H1 (cell line): ENCODE results near the gene MB. TPM values are rescaled to one million over a fixed set of nuclear protein-coding genes. Genes with fewer than 3 reads are reported as not detected.

ENCODE experiments used
- CTCF ChIA-PET: fragments of 300-600 bp; sonication (Branson Sonifier 250); formaldehyde crosslinking; loops from one replicate; lab custom pipeline; 2021; ENCODE audit not compliant: partially characterized antibody; lab: Charles Lee
- POLR2A ChIA-PET: fragments of 300-600 bp; sonication (Branson Sonifier 250); formaldehyde crosslinking; loops from one replicate; lab custom pipeline; 2021; ENCODE audit warnings: inconsistent platforms; ENCODE audit not compliant: partially characterized antibody; lab: Charles Lee
- DNase-seq, 2 experiments: peaks; one replicate each; pipeline versions ENCODE4 v3.0.0 to v3.0.0-alpha.2; 2010 to 2022; ENCODE audit warnings: low spot score in 2 of 2, low read depth in 1 of 2, mixed read lengths in 1 of 2
- FAIRE-seq: peaks from 2 replicates; lab custom pipeline; 2011; peaks lifted over from hg19 to GRCh38; lab: Jason Lieb, UNC
- H2AFZ ChIP-seq: 2 replicates; pipeline ENCODE4 v1.8.1; 2012; ENCODE audit warnings: low read length, inconsistent platforms
- H2AK5ac ChIP-seq: 2 replicates; pipeline ENCODE4 v1.6.1; 2013; ENCODE audit warnings: low read depth, low read length
- H2BK120ac ChIP-seq: replicated peaks from 2 replicates; pipeline ENCODE3; 2013; ENCODE audit warnings: low read depth, low read length, inconsistent platforms
- H2BK12ac ChIP-seq: 2 replicates; pipeline ENCODE4 v1.6.1; 2013; ENCODE audit warnings: low read depth, low read length
- H2BK15ac ChIP-seq: 2 replicates; pipeline ENCODE4 v1.6.1; 2013; ENCODE audit warnings: low read length
- H2BK20ac ChIP-seq: 2 replicates; pipeline ENCODE4 v1.6.1; 2013; ENCODE audit warnings: low read length
- H2BK5ac ChIP-seq: 2 replicates; pipeline ENCODE4 v1.6.1; 2013; ENCODE audit warnings: low read depth, low read length
- H3K14ac ChIP-seq: 2 replicates; pipeline ENCODE4 v1.6.1; 2013; ENCODE audit warnings: inconsistent platforms; ENCODE audit not compliant: insufficient read length
- H3K18ac ChIP-seq: 2 replicates; pipeline ENCODE4 v1.6.1; 2013; ENCODE audit warnings: low read length; ENCODE audit errors: extremely low read depth
- H3K23ac ChIP-seq: 2 replicates; pipeline ENCODE4 v1.6.1; 2013; ENCODE audit warnings: inconsistent platforms; ENCODE audit not compliant: insufficient read length
- H3K23me2 ChIP-seq: 2 replicates; pipeline ENCODE4 v1.6.1; 2013; ENCODE audit warnings: low read depth, low read length
- H3K27ac ChIP-seq: 2 replicates; pipeline ENCODE4 v1.6.1; 2011; ENCODE audit warnings: low read depth, low read length, inconsistent platforms
- H3K27me3 ChIP-seq, 4 experiments: replicated peaks in 1 of 4; 1 replicate in 1 of 4; 2 replicates in 3 of 4; pipeline versions ENCODE4 v1.6.1 to v1.8.1; 2011 to 2013; ENCODE audit warnings: low read length in 3 of 4, mild to moderate bottlenecking in 3 of 4, inconsistent platforms in 2 of 4, mixed read lengths in 2 of 4, moderate library complexity in 1 of 4; ENCODE audit not compliant: control insufficient read depth in 3 of 4, insufficient read depth in 3 of 4; ENCODE audit errors: extremely low read depth in 1 of 4
- H3K36me3 ChIP-seq, 4 experiments: 2 replicates each; pipeline versions ENCODE4 v1.6.1 to v1.8.1; 2011 to 2013; ENCODE audit warnings: mild to moderate bottlenecking in 4 of 4, low read length in 3 of 4, moderate library complexity in 2 of 4, control low read depth in 1 of 4, inconsistent platforms in 1 of 4; ENCODE audit not compliant: insufficient read depth in 4 of 4, control insufficient read depth in 2 of 4
- H3K4ac ChIP-seq: replicated peaks from 2 replicates; pipeline ENCODE3; 2013; ENCODE audit warnings: low read length, low read depth, mixed read lengths, inconsistent platforms; ENCODE audit not compliant: insufficient read length
- H3K4me1 ChIP-seq, 4 experiments: replicated peaks in 1 of 4; 1 replicate in 1 of 4; 2 replicates in 3 of 4; pipeline versions ENCODE4 v1.6.1 to v1.8.1; 2011 to 2013; ENCODE audit warnings: low read length in 3 of 4, inconsistent platforms in 2 of 4, mixed read lengths in 1 of 4; ENCODE audit not compliant: insufficient read depth in 4 of 4, control insufficient read depth in 3 of 4
- H3K4me2 ChIP-seq, 2 experiments: 2 replicates each; pipeline versions ENCODE4 v1.6.1 to v1.8.1; 2011 to 2013; ENCODE audit warnings: low read depth in 2 of 2, low read length in 2 of 2, control low read depth in 1 of 2, inconsistent platforms in 1 of 2, mild to moderate bottlenecking in 1 of 2; ENCODE audit not compliant: insufficient read depth in 1 of 2
- H3K4me3 ChIP-seq, 4 experiments: fragments of 200-600, 300-600 bp in 1 of 4; sonication (generic), shearing (Covaris generic), sonication (Bioruptor Twin) in 1 of 4; 2 replicates each; pipeline versions ENCODE4 v1.5.1 to v1.8.1; 2011 to 2016; ENCODE audit warnings: low read length in 4 of 4, low read depth in 3 of 4, control low read depth in 2 of 4, inconsistent platforms in 2 of 4, mild to moderate bottlenecking in 2 of 4, mixed read lengths in 1 of 4, moderate library complexity in 1 of 4; ENCODE audit not compliant: insufficient read depth in 2 of 4; ENCODE audit errors: extremely low read depth in 1 of 4
- H3K56ac ChIP-seq: replicated peaks from 2 replicates; pipeline ENCODE3; 2013; ENCODE audit warnings: low read depth, mild to moderate bottlenecking, mixed read lengths, low read length, inconsistent platforms; ENCODE audit not compliant: insufficient read length
- H3K79me1 ChIP-seq: 2 replicates; pipeline ENCODE4 v1.6.1; 2013; ENCODE audit warnings: low read depth, low read length, control low read depth
- H3K79me2 ChIP-seq, 2 experiments: 2 replicates each; pipeline versions ENCODE4 v1.6.1 to v1.8.1; 2012 to 2013; ENCODE audit warnings: low read length in 2 of 2, mild to moderate bottlenecking in 2 of 2, inconsistent platforms in 1 of 2; ENCODE audit not compliant: insufficient read depth in 2 of 2, control insufficient read depth in 1 of 2
- H3K9ac ChIP-seq, 4 experiments: replicated peaks in 1 of 4; 1 replicate in 1 of 4; 2 replicates in 3 of 4; pipeline versions ENCODE4 v1.6.1 to v1.8.1; 2011 to 2013; ENCODE audit warnings: low read depth in 3 of 4, low read length in 3 of 4, control low read depth in 2 of 4, mild to moderate bottlenecking in 2 of 4, moderate library complexity in 2 of 4, inconsistent platforms in 1 of 4; ENCODE audit errors: extremely low read depth in 1 of 4
- H3K9me3 ChIP-seq, 2 experiments: 2 replicates each; pipeline versions ENCODE4 v1.6.1 to v1.8.1; 2012 to 2013; ENCODE audit warnings: mild to moderate bottlenecking in 2 of 2, moderate library complexity in 2 of 2, control low read depth in 1 of 2, inconsistent platforms in 1 of 2, low read depth in 1 of 2, low read length in 1 of 2, mixed read lengths in 1 of 2; ENCODE audit not compliant: insufficient read depth in 2 of 2
- H4K20me1 ChIP-seq, 2 experiments: replicated peaks in 1 of 2; 2 replicates each; pipeline versions ENCODE3 to v1.8.1; 2011 to 2013; ENCODE audit warnings: inconsistent platforms in 2 of 2, low read length in 2 of 2, mild to moderate bottlenecking in 1 of 2; ENCODE audit not compliant: insufficient read depth in 2 of 2, control insufficient read depth in 1 of 2
- H4K5ac ChIP-seq: 2 replicates; pipeline ENCODE4 v1.6.1; 2013; ENCODE audit warnings: low read length, low read depth, mixed read lengths, inconsistent platforms; ENCODE audit not compliant: insufficient read length
- H4K8ac ChIP-seq: 2 replicates; pipeline ENCODE4 v1.8.0; 2013; ENCODE audit warnings: mild to moderate bottlenecking, moderate library complexity, low read length, inconsistent platforms; ENCODE audit not compliant: insufficient read depth; ENCODE audit errors: extremely low read depth
- H4K91ac ChIP-seq: replicated peaks from 2 replicates; pipeline ENCODE3; 2013; ENCODE audit warnings: low read length, mixed read lengths, inconsistent platforms; ENCODE audit not compliant: insufficient read length
- ATF2 ChIP-seq: IDR thresholded peaks from 2 replicates; pipeline ENCODE4 v1.6.1; 2012; ENCODE audit warnings: low read length, inconsistent platforms
- BCL11A ChIP-seq, 2 experiments: IDR thresholded peaks; one replicate each; pipeline ENCODE4 v1.6.1; 2011; ENCODE audit warnings: low read depth in 2 of 2, low read length in 2 of 2, mild to moderate bottlenecking in 2 of 2
- EP300 ChIP-seq, 2 experiments: IDR thresholded peaks; 1 replicate in 1 of 2; 2 replicates in 1 of 2; pipeline ENCODE4 v1.6.1; 2011 to 2012; ENCODE audit warnings: low read depth in 2 of 2, low read length in 2 of 2, mild to moderate bottlenecking in 2 of 2, borderline replicate concordance in 1 of 2, inconsistent platforms in 1 of 2, moderate library complexity in 1 of 2
- JUN ChIP-seq: IDR thresholded peaks from 2 replicates; pipeline ENCODE4 v1.6.1; 2011; ENCODE audit warnings: low read depth, mild to moderate bottlenecking, improper control_type of control experiment, low read length
- SIN3A ChIP-seq, 2 experiments: IDR thresholded peaks in 1 of 2; conservative IDR thresholded peaks in 1 of 2; 2 replicates each; pipeline ENCODE4 v1.6.1; 2011 to 2012; ENCODE audit warnings: low read length in 2 of 2, improper control_type of control experiment in 1 of 2, low read depth in 1 of 2, mild to moderate bottlenecking in 1 of 2
- TAF1 ChIP-seq: IDR thresholded peaks from 2 replicates; pipeline ENCODE4 v1.6.1; 2011; ENCODE audit warnings: mild to moderate bottlenecking, low read depth, low read length
- WGBS, 2 experiments: shearing (Covaris generic) in 1 of 2; methylation state at CpG; one replicate each; pipeline versions ENCODE4 v1.1.6 to v1.1.7; 2013 to 2015; ENCODE audit warnings: low lambda C conversion rate in 2 of 2, mixed read lengths in 2 of 2, inconsistent platforms in 1 of 2, low coverage in 1 of 2, missing lambda C conversion rate in 1 of 2; ENCODE audit not compliant: insufficient replicate concordance in 2 of 2, insufficient coverage in 1 of 2, insufficient read length in 1 of 2; ENCODE audit errors: extremely low coverage in 1 of 2, missing lambda C conversion rate in 1 of 2; 5-methylcytosine and 5-hydroxymethylcytosine counted together
- polyA plus RNA-seq, 7 experiments: library from polyadenylated mRNA; depleted of rRNA in 3 of 7; stranded (reverse) in 5 of 7; unstranded in 2 of 7; fragments of >200 nt in 5 of 7; fragments of 200-250 nt in 2 of 7; gene quantifications; 1 replicate in 5 of 7; 2 replicates in 1 of 7; 4 replicates in 1 of 7; pipeline versions ENCODE4 v1.2.1 to v1.2.3, GENCODE V29; 2011 to 2013; ENCODE audit warnings: missing spikeins in 2 of 7, mixed read lengths in 2 of 7
- total RNA-seq: library from RNA; stranded (reverse); fragmentation: NEBNext Ultra II Directional; extraction: Animal tissue kit (Norgen Biotek cat#: 25700); gene quantifications from 2 replicates; pipeline ENCODE4 v1.2.1, GENCODE V29; 2021
- TF ChIP-seq, protein P1 (sequence below), 3 experiments: IDR thresholded peaks; 1 replicate in 2 of 3; 2 replicates in 1 of 3; pipeline versions ENCODE4 v1.5.1 to v1.6.1; 2011; ENCODE audit warnings: low read length in 3 of 3, mild to moderate bottlenecking in 3 of 3, inconsistent platforms in 2 of 3, low read depth in 1 of 3, moderate library complexity in 1 of 3; ENCODE audit not compliant: insufficient read depth in 1 of 3; ENCODE audit errors: control extremely low read depth in 1 of 3

The MB gene
- total and polyA plus RNA-seq, 2 of the 8 experiments (the other 6 are each of a cell fraction or from before 2014, with no cell fraction given) = 1.5 TPM; not detected in 1

DNA sequence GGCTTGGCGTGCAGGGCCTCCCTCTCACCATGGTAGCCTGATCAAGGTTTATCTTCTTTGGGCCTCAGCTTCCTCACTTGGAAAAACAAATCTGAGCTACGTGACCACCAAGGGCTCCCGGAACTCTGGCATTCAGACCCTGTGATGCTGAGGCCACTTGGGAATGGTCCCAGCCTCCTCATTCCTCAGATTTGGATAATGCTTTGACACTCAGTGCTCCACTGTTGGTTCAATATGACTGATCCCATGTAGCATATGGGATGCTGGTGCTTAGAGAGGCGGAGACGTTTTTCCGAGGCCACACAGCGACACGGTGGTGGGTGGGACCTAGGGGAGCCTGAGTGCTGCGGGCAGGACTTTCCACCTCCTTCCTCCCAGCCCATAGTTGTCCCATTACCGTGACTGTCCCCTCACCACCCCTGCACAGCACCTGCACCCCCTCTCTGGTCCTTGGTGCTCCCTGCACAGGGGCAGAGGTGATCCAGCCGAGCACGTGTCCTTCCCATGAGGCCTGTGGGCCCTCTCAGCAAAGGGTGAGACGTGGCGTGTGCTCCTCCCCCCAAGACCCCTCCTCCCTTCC lies 23.1 kb downstream of the MB start:
- no peak for DNase-seq
- Histone ChIP-seq H3K4me2 (peak overlapping the region; percentile 11 to 23; a peak in 3 of 4 replicates), H2AFZ (peak overlapping the region; percentile 34; the same call in 1 of the 2 replicates), H3K18ac (no peak overlapping the region), H2AK5ac (no peak overlapping the region), H3K9me3 (no peaks in the 10 kb centered on the region), H2BK12ac (peak overlapping the region; percentile 62; the same call in 1 of the 2 replicates), H4K91ac (peak overlapping the region; percentile 38), H4K8ac (no peak overlapping the region), H3K56ac (no peak overlapping the region), H3K4ac (no peak overlapping the region), H3K36me3 (no peaks in the 10 kb centered on the region), H3K23ac (no peak overlapping the region), H3K79me1 (no peaks in the 10 kb centered on the region), H4K5ac (no peak overlapping the region), H3K27ac (no peak overlapping the region), H3K27me3 (no peaks in the 10 kb centered on the region), H2BK15ac (peak overlapping the region; percentile 89; the same call in 1 of the 2 replicates), H3K4me3 (no peak overlapping the region), H3K4me1 (peaks cover 0 to 17% (median 1%) of the 10 kb centered on the region in 4 experiments; a peak in 3 of 7 replicates), H3K79me2 (no peaks in the 10 kb centered on the region), H4K20me1 (no peaks in the 10 kb centered on the region), H2BK120ac (no peak overlapping the region), H2BK20ac (peak overlapping the region; percentile 15; the same call in 1 of the 2 replicates), H3K23me2 (no peaks in the 10 kb centered on the region; the same call in 1 of the 2 replicates), H2BK5ac (peak overlapping the region; percentile 35; the same call in 1 of the 2 replicates), H3K9ac (no peak overlapping the region), H3K14ac (no peak overlapping the region)
- 85% methylated on average over 14 of the region's 14 CpGs; no CpG with 5 or more reads in 1 of the 2 experiments for WGBS, 2 experiments
- no peak for FAIRE-seq
- ChIA-PET POLR2A (interaction anchor here (0.9 kb wide), 1 partner anchor 66 kb away, joined by 3 read pairs; no protein-coding TSS in a partner anchor), CTCF (interaction anchor here (1.0 kb wide), 1 partner anchor 52 kb away, joined by 3 read pairs; no protein-coding TSS in a partner anchor)
- TF ChIP-seq EP300 (IDR thresholded peaks at IDR 0.05; ENCODE audit: borderline replicate concordance in 1 of 2, low read depth in 2 of 2, low read length in 2 of 2) = no peak
- no peak for TF ChIP-seq JUN
- TF ChIP-seq ATF2 = no peak
- no peak for TF ChIP-seq BCL11A (IDR thresholded peaks at IDR 0.05; ENCODE audit: low read depth in 2 of 2, low read length in 2 of 2)
- TF ChIP-seq, protein P1, sequence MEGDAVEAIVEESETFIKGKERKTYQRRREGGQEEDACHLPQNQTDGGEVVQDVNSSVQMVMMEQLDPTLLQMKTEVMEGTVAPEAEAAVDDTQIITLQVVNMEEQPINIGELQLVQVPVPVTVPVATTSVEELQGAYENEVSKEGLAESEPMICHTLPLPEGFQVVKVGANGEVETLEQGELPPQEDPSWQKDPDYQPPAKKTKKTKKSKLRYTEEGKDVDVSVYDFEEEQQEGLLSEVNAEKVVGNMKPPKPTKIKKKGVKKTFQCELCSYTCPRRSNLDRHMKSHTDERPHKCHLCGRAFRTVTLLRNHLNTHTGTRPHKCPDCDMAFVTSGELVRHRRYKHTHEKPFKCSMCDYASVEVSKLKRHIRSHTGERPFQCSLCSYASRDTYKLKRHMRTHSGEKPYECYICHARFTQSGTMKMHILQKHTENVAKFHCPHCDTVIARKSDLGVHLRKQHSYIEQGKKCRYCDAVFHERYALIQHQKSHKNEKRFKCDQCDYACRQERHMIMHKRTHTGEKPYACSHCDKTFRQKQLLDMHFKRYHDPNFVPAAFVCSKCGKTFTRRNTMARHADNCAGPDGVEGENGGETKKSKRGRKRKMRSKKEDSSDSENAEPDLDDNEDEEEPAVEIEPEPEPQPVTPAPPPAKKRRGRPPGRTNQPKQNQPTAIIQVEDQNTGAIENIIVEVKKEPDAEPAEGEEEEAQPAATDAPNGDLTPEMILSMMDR (IDR thresholded peaks at IDR 0.05; ENCODE audit: control extremely low read depth in 1 of 3, insufficient read depth in 1 of 3, low read depth in 1 of 3, low read length in 3 of 3) = no peak
- TF ChIP-seq SIN3A (conservative IDR thresholded peaks at IDR 0.05 in 1 of 2, IDR thresholded peaks at IDR 0.05 in 1 of 2; ENCODE audit: low read depth in 1 of 2, low read length in 2 of 2) = no peak
- no peak for TF ChIP-seq TAF1
